ENCODE results near the gene STX17. TPM values are rescaled to one million over a fixed set of nuclear protein-coding genes. Genes with fewer than 3 reads are reported as not detected.

Gene STX17
- total and polyA plus RNA-seq, 2 experiments from 2014 or later: 16.9 to 17.0 TPM

GRCh38 chr9:100012279-100012678, 105.8 kb downstream of the STX17 start:
- no peak overlapping the region for H3K27ac ChIP-seq
- H3K9me3 ChIP-seq (ENCODE audit: low read depth): no peaks in the 10 kb centered on the region
- H2AFZ ChIP-seq: no peak overlapping the region
- no peaks in the 10 kb centered on the region for H3K79me2 ChIP-seq (ENCODE audit: insufficient read depth)
- no peak overlapping the region for H3K9ac ChIP-seq
- H3K36me3 ChIP-seq (ENCODE audit: low read depth): no peaks in the 10 kb centered on the region
- H3F3A ChIP-seq (ENCODE audit: insufficient read depth): no peaks in the 10 kb centered on the region
- no peaks in the 10 kb centered on the region for H4K20me1 ChIP-seq (ENCODE audit: insufficient read depth)
- DNase-seq: no peak
- no peaks in the 10 kb centered on the region for H3K4me1 ChIP-seq (ENCODE audit: insufficient read depth)
- no peak overlapping the region for H3K4me2 ChIP-seq (ENCODE audit: unreplicated experiment)
- no peaks in the 10 kb centered on the region for H3K27me3 ChIP-seq (replicated peaks; ENCODE audit: insufficient read depth)
- TF ChIP-seq EZH2phosphoT487 (IDR thresholded peaks at IDR 0.05; ENCODE audit: insufficient read depth, low read depth): no peak
- TF ChIP-seq EZH2 (IDR thresholded peaks at IDR 0.05; ENCODE audit: insufficient read depth, poor library complexity, severe bottlenecking): no peak
- no peak overlapping the region for H3K4me3 ChIP-seq
- no peaks in the 10 kb centered on the region for H3K9me2 ChIP-seq (ENCODE audit: insufficient read depth)
- in situ Hi-C loops (cut with MboI): loop anchor here (25.0 kb wide), 1 partner anchor 750 kb away; no protein-coding TSS in a partner anchor

GRCh38 chr9:100013573-100013972, 107.1 kb downstream of the STX17 start:
- Histone ChIP-seq H3K4me1 (ENCODE audit: insufficient read depth) (no peaks in the 10 kb centered on the region), H3K9me2 (ENCODE audit: insufficient read depth) (no peaks in the 10 kb centered on the region), H3F3A (ENCODE audit: insufficient read depth) (no peaks in the 10 kb centered on the region), H3K4me2 (ENCODE audit: unreplicated experiment) (no peak overlapping the region), H3K27ac (no peak overlapping the region), H3K36me3 (ENCODE audit: low read depth) (no peaks in the 10 kb centered on the region), H3K9ac (no peak overlapping the region), H3K79me2 (ENCODE audit: insufficient read depth) (no peaks in the 10 kb centered on the region), H3K27me3 (replicated peaks; ENCODE audit: insufficient read depth) (no peaks in the 10 kb centered on the region), H3K9me3 (ENCODE audit: low read depth) (no peaks in the 10 kb centered on the region), H4K20me1 (ENCODE audit: insufficient read depth) (no peaks in the 10 kb centered on the region), H3K4me3 (no peak overlapping the region), H2AFZ (no peak overlapping the region)
- no peak for DNase-seq
- WGBS, 2 experiments (ENCODE audit: low coverage in 1 of 2, low lambda C conversion rate in 2 of 2, missing lambda C conversion rate in 2 of 2): 91 to 98% methylated on average over 2 of the region's 2 CpGs
- TF ChIP-seq EZH2 (IDR thresholded peaks at IDR 0.05; ENCODE audit: insufficient read depth, poor library complexity, severe bottlenecking) (no peak), EZH2phosphoT487 (IDR thresholded peaks at IDR 0.05; ENCODE audit: insufficient read depth, low read depth) (no peak)
- in situ Hi-C loops (cut with MboI): loop anchor here (25.0 kb wide), 1 partner anchor 751 kb away; no protein-coding TSS in a partner anchor

GRCh38 chr9:100014846-100015245, 108.4 kb downstream of the STX17 start:
- Histone ChIP-seq H3K36me3 (ENCODE audit: low read depth) (no peaks in the 10 kb centered on the region), H3K4me3 (no peak overlapping the region), H3K9me3 (ENCODE audit: low read depth) (no peaks in the 10 kb centered on the region), H3K9ac (no peak overlapping the region), H3K4me2 (ENCODE audit: unreplicated experiment) (no peak overlapping the region), H4K20me1 (ENCODE audit: insufficient read depth) (no peaks in the 10 kb centered on the region), H3F3A (ENCODE audit: insufficient read depth) (no peaks in the 10 kb centered on the region), H3K9me2 (ENCODE audit: insufficient read depth) (no peaks in the 10 kb centered on the region), H3K27me3 (replicated peaks; ENCODE audit: insufficient read depth) (no peaks in the 10 kb centered on the region), H3K27ac (no peak overlapping the region), H2AFZ (no peak overlapping the region), H3K4me1 (ENCODE audit: insufficient read depth) (peaks cover 1% of the 10 kb centered on the region; the same call in 1 of the 2 replicates), H3K79me2 (ENCODE audit: insufficient read depth) (no peaks in the 10 kb centered on the region)
- in situ Hi-C loops (cut with MboI): loop anchor here (25.0 kb wide), 1 partner anchor 753 kb away; no protein-coding TSS in a partner anchor
- TF ChIP-seq EZH2 (IDR thresholded peaks at IDR 0.05; ENCODE audit: insufficient read depth, poor library complexity, severe bottlenecking) (no peak), EZH2phosphoT487 (IDR thresholded peaks at IDR 0.05; ENCODE audit: insufficient read depth, low read depth) (no peak)
- no peak for DNase-seq

GRCh38 chr9:100019541-100019940, 113.1 kb downstream of the STX17 start:
- H4K20me1 ChIP-seq (ENCODE audit: insufficient read depth): no peaks in the 10 kb centered on the region
- H2AFZ ChIP-seq: no peak overlapping the region
- H3K27ac ChIP-seq: no peak overlapping the region
- no peak overlapping the region for H3K4me3 ChIP-seq
- H3F3A ChIP-seq (ENCODE audit: insufficient read depth): no peaks in the 10 kb centered on the region
- no peaks in the 10 kb centered on the region for H3K9me2 ChIP-seq (ENCODE audit: insufficient read depth)
- H3K4me2 ChIP-seq (ENCODE audit: unreplicated experiment): no peak overlapping the region
- H3K79me2 ChIP-seq (ENCODE audit: insufficient read depth): 0 out of 2 replicates have a peak, but pooled peaks cover under 1% of the 10 kb centered on the region
- TF ChIP-seq EZH2 (IDR thresholded peaks at IDR 0.05; ENCODE audit: insufficient read depth, poor library complexity, severe bottlenecking) (no peak), EZH2phosphoT487 (IDR thresholded peaks at IDR 0.05; ENCODE audit: insufficient read depth, low read depth) (no peak)
- no peaks in the 10 kb centered on the region for H3K36me3 ChIP-seq (ENCODE audit: low read depth)
- no peaks in the 10 kb centered on the region for H3K9me3 ChIP-seq (ENCODE audit: low read depth)
- H3K9ac ChIP-seq: no peak overlapping the region
- DNase-seq: no peak
- in situ Hi-C loops (cut with MboI): loop anchor here (25.0 kb wide), 1 partner anchor 757 kb away; no protein-coding TSS in a partner anchor
- WGBS, 2 experiments (ENCODE audit: low coverage in 1 of 2, low lambda C conversion rate in 2 of 2, missing lambda C conversion rate in 2 of 2): 100% methylated on average over 1 of the region's 1 CpG
- peaks cover 10% of the 10 kb centered on the region; the same call in 1 of the 2 replicates for H3K4me1 ChIP-seq (ENCODE audit: insufficient read depth)
- no peaks in the 10 kb centered on the region for H3K27me3 ChIP-seq (replicated peaks; ENCODE audit: insufficient read depth)

Other genes with a start within 250 kb of the STX17 start
- gene NR4A3, start 84.8 kb upstream of the STX17 start, total RNA-seq (2014; rRNA removed; shearing (Covaris generic)): 1.4 and 1.8 TPM in 2 replicates
- 0.56 and 1.0 TPM in 2 replicates for gene NR4A3, start 84.8 kb upstream of the STX17 start, polyA plus RNA-seq (2016; fragmentation: Nextera tagmentation; extraction: Ambion mirVana)
- 23.8 and 24.2 TPM in 2 replicates for gene ERP44, start 192.3 kb downstream of the STX17 start, total RNA-seq (2014; rRNA removed; shearing (Covaris generic))
- 50.5 and 51.6 TPM in 2 replicates for gene ERP44, start 192.3 kb downstream of the STX17 start, polyA plus RNA-seq (2016; fragmentation: Nextera tagmentation; extraction: Ambion mirVana)
- gene INVS, start 192.6 kb downstream of the STX17 start, total RNA-seq (2014; rRNA removed; shearing (Covaris generic)): 13.8 and 17.0 TPM in 2 replicates
- gene INVS, start 192.6 kb downstream of the STX17 start, polyA plus RNA-seq (2016; fragmentation: Nextera tagmentation; extraction: Ambion mirVana): 8.5 and 10.5 TPM in 2 replicates